Colonic mucosa (tissue), 4 donors: Measurements from ENCODE around the gene KRT12. TPM values are rescaled to one million over a fixed set of nuclear protein-coding genes. Genes with fewer than 3 reads are reported as not detected.
"Not testable (repeated sequence)": the region's sequence is repeated elsewhere in the genome, so short reads cannot be mapped to it uniquely, and the experiment has no call there.

ENCODE experiments used
- DNase-seq: peaks from one replicate; pipeline ENCODE4 v3.0.0-alpha.2; 2020
- H3K27ac ChIP-seq: fragments of 200-600 bp; one replicate; pipeline ENCODE4 v1.8.0; 2021
- H3K27me3 ChIP-seq: fragments of 200-600 bp; one replicate; pipeline ENCODE4 v1.8.0; 2021
- H3K36me3 ChIP-seq: fragments of 200-600 bp; one replicate; pipeline ENCODE4 v1.8.0; 2021
- H3K4me1 ChIP-seq: fragments of 200-600 bp; one replicate; pipeline ENCODE4 v1.8.0; 2021; ENCODE audit warnings: mild to moderate bottlenecking
- H3K4me3 ChIP-seq: fragments of 200-600 bp; one replicate; pipeline ENCODE4 v1.8.0; 2021
- H3K9ac ChIP-seq, 2 donors: one replicate each; pipeline ENCODE4 v1.7.0; 2013; ENCODE audit warnings: control low read depth in 2 of 2, low read depth in 2 of 2, low read length in 2 of 2
- H3K9me3 ChIP-seq: fragments of 200-600 bp; one replicate; pipeline ENCODE4 v1.8.0; 2021
- CTCF ChIP-seq: fragments of 200-600 bp; IDR thresholded peaks from one replicate; pipeline ENCODE4 v1.8.0; 2022; ENCODE audit warnings: antibody characterized with exemption, mild to moderate bottlenecking
- intact Hi-C: fragments of 100-400 bp; cut with DNase I; formaldehyde crosslinking; loops from one replicate; pipeline ENCODE4 v1.14.1; 2022
- total RNA-seq, 2 donors: library from RNA; stranded (reverse); fragmentation: NEBNext Ultra II Directional in 1 of 2; extraction: Animal tissue kit (Norgen Biotek cat#: 25700) in 1 of 2; gene quantifications; one replicate each; pipeline ENCODE4 v1.2.1, GENCODE V29; 2021
- donor health status: healthy.
- donor health status: DM: no; HTN: no; CAD: no.
- donor health status: DM: no; HTN: no; CAD: no.

KRT12 gene
- total RNA-seq, 2 donors from 2014 or later, result 2.2 to 4.4 TPM

DNA sequence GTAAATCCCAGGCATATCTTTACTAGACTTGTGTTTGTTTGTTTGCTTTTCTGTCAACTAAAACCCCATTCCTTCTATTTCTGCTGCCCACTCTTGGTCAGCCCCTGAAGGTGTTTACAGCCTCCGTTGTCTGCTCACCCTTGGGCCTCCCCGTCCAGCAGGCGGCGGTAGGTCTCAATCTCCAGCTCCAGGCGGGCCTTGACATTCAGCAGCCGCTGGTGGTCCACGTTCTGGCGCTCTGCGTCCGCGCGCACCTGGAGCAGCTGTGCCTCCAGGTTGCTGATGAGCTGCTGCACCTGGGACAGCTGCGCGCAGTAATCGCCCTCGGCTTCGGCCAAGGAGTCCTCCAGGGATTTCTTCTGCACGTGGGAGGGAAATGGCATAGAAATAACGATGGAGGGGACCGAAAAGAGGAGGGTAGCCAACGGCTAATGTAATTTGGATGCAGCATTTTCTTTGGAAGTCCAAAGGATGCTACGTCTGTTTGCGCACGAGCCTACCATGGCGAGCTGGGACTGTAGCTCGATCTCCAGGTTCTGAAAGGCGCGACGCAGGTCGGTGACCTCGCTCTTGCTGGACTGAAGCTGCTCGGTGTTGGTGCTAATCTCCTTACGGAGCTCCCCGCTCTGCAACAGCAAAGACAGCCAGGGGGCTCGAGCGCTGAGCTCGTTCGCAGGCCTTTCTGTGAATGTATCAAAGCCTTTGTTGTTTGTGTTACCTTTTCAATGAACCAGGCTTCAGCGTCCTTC is 3.9 kb downstream of the KRT12 start:
- Histone ChIP-seq H3K9ac (no peak overlapping the region), H3K4me1 (no peaks in the 10 kb centered on the region), H3K27ac (no peak overlapping the region), H3K36me3 (no peaks in the 10 kb centered on the region), H3K9me3 (no peaks in the 10 kb centered on the region), H3K4me3 (no peak overlapping the region), H3K27me3 (no peaks in the 10 kb centered on the region)
- TF ChIP-seq CTCF, result no peak
- no peak for DNase-seq
- intact Hi-C loops, result no loop called here

DNA sequence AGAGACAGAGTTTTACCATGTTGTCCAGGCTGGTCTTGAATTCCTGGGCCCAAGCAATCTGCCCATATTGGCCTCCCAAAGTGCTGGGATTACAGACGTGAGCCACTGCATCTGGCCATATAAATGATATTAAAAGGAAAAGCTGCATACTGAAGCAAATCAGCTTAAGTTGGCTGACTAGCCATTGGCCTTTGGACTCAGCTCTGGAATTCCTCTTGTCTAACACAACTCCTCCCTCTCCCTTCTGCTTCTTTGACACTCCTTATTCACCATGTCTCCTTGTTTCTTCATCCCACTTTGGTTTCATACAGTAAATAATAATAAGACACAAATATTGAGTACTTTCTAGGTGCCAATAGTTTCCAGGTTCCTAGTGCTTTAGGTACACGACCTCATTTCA is 7.5 kb downstream of the KRT12 start:
- DNase-seq, result peak; percentile 35
- intact Hi-C loops, result loop anchor here (5.0 to 10.0 kb wide), 2 partner anchors 48 to 465 kb away; no protein-coding TSS in a partner anchor
- Histone ChIP-seq H3K36me3 (no peaks in the 10 kb centered on the region), H3K27me3 (no peaks in the 10 kb centered on the region), H3K4me1 (no peaks in the 10 kb centered on the region), H3K9me3 (no peaks in the 10 kb centered on the region), H3K9ac (no peak overlapping the region), H3K27ac (no peak overlapping the region), H3K4me3 (no peak overlapping the region)
- no peak for TF ChIP-seq CTCF

DNA sequence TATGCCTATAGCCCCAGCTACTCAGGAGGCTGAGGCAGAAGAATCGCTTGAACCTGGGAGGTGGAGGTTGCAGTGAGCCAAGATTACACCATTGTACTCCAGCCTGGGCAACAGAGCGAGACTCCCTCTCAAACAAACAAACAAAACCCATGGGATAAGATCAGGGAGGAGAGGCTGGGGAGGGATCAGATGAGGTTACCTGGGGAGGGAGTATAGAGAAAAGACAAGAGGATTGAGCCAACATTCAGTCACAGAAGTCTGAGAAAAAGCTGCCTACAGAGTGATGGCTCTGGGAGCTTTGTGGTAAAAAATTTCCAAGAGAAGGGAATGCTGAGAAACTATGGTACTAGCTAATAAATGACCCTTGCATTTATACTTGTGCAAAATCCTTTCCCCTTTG is 8.4 kb downstream of the KRT12 start:
- not testable (repeated sequence) for H3K4me1 ChIP-seq, H3K9ac ChIP-seq, H3K4me3 ChIP-seq, H3K9me3 ChIP-seq, H3K27me3 ChIP-seq, DNase-seq, H3K36me3 ChIP-seq, H3K27ac ChIP-seq
- intact Hi-C loops, result loop anchor here (5.0 to 10.0 kb wide), 2 partner anchors 49 to 466 kb away; no protein-coding TSS in a partner anchor

GRCh38 chr17:40857535-40857934 is 9.5 kb downstream of the KRT12 start:
- intact Hi-C loops, result loop anchor here (5.0 to 10.0 kb wide), 2 partner anchors 50 to 467 kb away; no protein-coding TSS in a partner anchor
- no peak overlapping the region for H3K4me3 ChIP-seq
- no peak overlapping the region for H3K9ac ChIP-seq
- no peak for DNase-seq
- no peak overlapping the region for H3K27ac ChIP-seq
- H3K27me3 ChIP-seq, result no peaks in the 10 kb centered on the region
- no peaks in the 10 kb centered on the region for H3K9me3 ChIP-seq
- H3K36me3 ChIP-seq, result no peaks in the 10 kb centered on the region
- H3K4me1 ChIP-seq, result no peaks in the 10 kb centered on the region
- TF ChIP-seq CTCF, result no peak

- Histone ChIP-seq H3K27ac (no peak overlapping the region), H3K9me3 (no peaks in the 10 kb centered on the region), H3K4me3 (no peak overlapping the region), H3K4me1 (no peaks in the 10 kb centered on the region), H3K9ac (no peak overlapping the region), H3K27me3 (no peaks in the 10 kb centered on the region), H3K36me3 (no peaks in the 10 kb centered on the region)
- DNase-seq, result no peak
- intact Hi-C loops, result loop anchor here (10.0 kb wide), 1 partner anchor 471 kb away; no protein-coding TSS in a partner anchor
- no peak for TF ChIP-seq CTCF
Measured at GRCh38 chr17:40854175-40854814, 12.7 kb downstream of the KRT12 start.

DNA sequence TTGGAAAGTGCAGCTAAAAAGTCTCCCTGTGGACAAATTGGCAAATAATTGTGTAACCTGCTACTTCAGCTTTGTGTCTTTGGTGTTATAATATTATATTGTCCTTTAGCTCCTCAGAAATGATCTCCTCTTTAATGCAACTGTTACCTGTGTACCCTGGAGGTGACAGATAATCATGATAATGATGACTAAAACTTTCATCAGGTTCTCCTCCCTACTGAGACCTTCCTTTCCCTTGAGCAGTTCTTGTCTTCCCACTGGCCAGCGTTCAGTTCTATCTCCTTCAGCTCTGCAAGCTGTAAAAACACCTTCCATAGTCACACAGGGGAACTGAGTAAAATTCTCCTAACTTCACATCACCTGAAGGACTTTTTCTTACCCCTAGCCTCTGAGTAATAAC is 14.7 kb downstream of the KRT12 start:
- intact Hi-C loops, result loop anchor here (10.0 kb wide), 1 partner anchor 472 kb away; no protein-coding TSS in a partner anchor
- no peaks in the 10 kb centered on the region for H3K27me3 ChIP-seq
- H3K9ac ChIP-seq, result no peak overlapping the region
- no peaks in the 10 kb centered on the region for H3K36me3 ChIP-seq
- TF ChIP-seq CTCF, result no peak
- no peaks in the 10 kb centered on the region for H3K9me3 ChIP-seq
- H3K4me1 ChIP-seq, result no peaks in the 10 kb centered on the region
- DNase-seq, result no peak
- H3K27ac ChIP-seq, result no peak overlapping the region
- no peak overlapping the region for H3K4me3 ChIP-seq
